Uterus (tissue), 2 donors: ENCODE results near the gene NHP2.

Experiments used
- CTCF ChIP-seq, 4 experiments: fragments of 200-600 bp in 2 of 4; fragments of 450-650 bp in 2 of 4; sonication (generic) in 2 of 4; IDR thresholded peaks; one replicate each; pipeline ENCODE4 v1.5.1; 2016 to 2019; ENCODE audit warnings: antibody characterized with exemption in 4 of 4, mild to moderate bottlenecking in 2 of 4, moderate library complexity in 1 of 4
- POLR2A ChIP-seq, 2 donors: fragments of 450-650 bp; IDR thresholded peaks; one replicate each; pipeline ENCODE4 v1.6.1; 2016; ENCODE audit warnings: antibody characterized with exemption in 2 of 2, mild to moderate bottlenecking in 1 of 2, moderate library complexity in 1 of 2

GRCh38 chr5:178143901-178144300, 9.8 kb downstream of the NHP2 start:
- no peak for TF ChIP-seq CTCF (IDR thresholded peaks at IDR 0.05)
- TF ChIP-seq POLR2A (IDR thresholded peaks at IDR 0.05) = no peak
